Astrocyte (in vitro differentiated cells and primary cell): ENCODE results near the gene MYO6. TPM values are rescaled to one million over a fixed set of nuclear protein-coding genes. Genes with fewer than 3 reads are reported as not detected.

Experiments
- DNase-seq: peaks from one replicate; pipeline ENCODE4 v3.0.0-alpha.2; 2010; ENCODE audit warnings: low read depth
- FAIRE-seq: peaks from 2 replicates; lab custom pipeline; 2011; peaks lifted over from hg19 to GRCh38; lab: Jason Lieb, UNC
- H2AFZ ChIP-seq: 2 replicates; pipeline ENCODE4 v1.6.0; 2012; ENCODE audit warnings: low read depth, low read length, inconsistent platforms
- H3K27ac ChIP-seq: 2 replicates; pipeline ENCODE4 v1.5.1; 2011; ENCODE audit warnings: low read depth, low read length, inconsistent platforms
- H3K27me3 ChIP-seq: 2 replicates; pipeline ENCODE4 v1.6.0; 2011; ENCODE audit warnings: low read length, inconsistent platforms; ENCODE audit not compliant: insufficient read depth
- H3K36me3 ChIP-seq: 2 replicates; pipeline ENCODE4 v1.5.1; 2011; ENCODE audit warnings: low read length, inconsistent platforms; ENCODE audit not compliant: insufficient read depth
- H3K4me1 ChIP-seq: 2 replicates; pipeline ENCODE4 v1.5.1; 2011; ENCODE audit warnings: low read length, inconsistent platforms; ENCODE audit not compliant: insufficient read depth
- H3K4me2 ChIP-seq: 2 replicates; pipeline ENCODE4 v1.6.0; 2012; ENCODE audit warnings: low read length, inconsistent platforms
- H3K4me3 ChIP-seq: 2 replicates; pipeline ENCODE4 v1.5.1; 2011; ENCODE audit warnings: low read depth, mild to moderate bottlenecking, low read length, inconsistent platforms; ENCODE audit not compliant: insufficient read depth
- H3K79me2 ChIP-seq: 2 replicates; pipeline ENCODE4 v1.6.0; 2012; ENCODE audit warnings: mild to moderate bottlenecking, low read length, inconsistent platforms; ENCODE audit not compliant: insufficient read depth
- H3K9ac ChIP-seq: 2 replicates; pipeline ENCODE4 v1.6.0; 2012; ENCODE audit warnings: mild to moderate bottlenecking, low read length, inconsistent platforms
- H3K9me3 ChIP-seq: 2 replicates; pipeline ENCODE4 v1.5.1; 2012; ENCODE audit warnings: low read depth, mild to moderate bottlenecking, low read length, inconsistent platforms; ENCODE audit not compliant: insufficient read depth
- H4K20me1 ChIP-seq: 2 replicates; pipeline ENCODE4 v1.6.0; 2012; ENCODE audit warnings: low read length, inconsistent platforms; ENCODE audit not compliant: insufficient read depth
- H3K27ac Mint-ChIP-seq: one replicate; pipeline ENCODE4 v1.8.0; 2021; ENCODE audit warnings: mild to moderate bottlenecking, mixed read lengths; ENCODE audit not compliant: unreplicated experiment
- H3K27me3 Mint-ChIP-seq: one replicate; pipeline ENCODE4 v1.8.0; 2021; ENCODE audit warnings: low read depth, mixed read lengths; ENCODE audit not compliant: unreplicated experiment
- H3K36me3 Mint-ChIP-seq: one replicate; pipeline ENCODE4 v1.8.0; 2021; ENCODE audit warnings: low read depth, mixed read lengths; ENCODE audit not compliant: unreplicated experiment
- H3K4me1 Mint-ChIP-seq: one replicate; pipeline ENCODE4 v1.8.0; 2021; ENCODE audit warnings: low read depth, mixed read lengths; ENCODE audit not compliant: unreplicated experiment
- H3K4me3 Mint-ChIP-seq: one replicate; pipeline ENCODE4 v1.8.0; 2021; ENCODE audit warnings: mild to moderate bottlenecking, moderate library complexity, mixed read lengths; ENCODE audit not compliant: unreplicated experiment
- H3K9me3 Mint-ChIP-seq: one replicate; pipeline ENCODE4 v1.8.0; 2021; ENCODE audit warnings: mild to moderate bottlenecking, mixed read lengths; ENCODE audit not compliant: unreplicated experiment
- CTCF ChIP-seq: IDR thresholded peaks from 2 replicates; pipeline ENCODE4 v1.5.1; 2011; ENCODE audit warnings: low read depth, mild to moderate bottlenecking, inconsistent platforms, low read length, moderate library complexity; ENCODE audit not compliant: insufficient read depth
- EZH2 ChIP-seq: IDR thresholded peaks from 2 replicates; pipeline ENCODE4 v1.6.1; 2012; ENCODE audit warnings: mild to moderate bottlenecking, low read length, inconsistent platforms; ENCODE audit not compliant: insufficient read depth
- total RNA-seq: library from RNA; stranded (reverse); gene quantifications from 2 replicates; pipeline ENCODE4 v1.2.1, GENCODE V29; 2021

The MYO6 gene
- total RNA-seq, 1 donor from 2014 or later = 33.1 TPM

GRCh38 chr6:75850026-75850833 is 101.2 kb downstream of the MYO6 start:
- Mint-ChIP-seq H3K4me3 (no peak overlapping the region), H3K27ac (peak overlapping the region; percentile 3), H3K36me3 (peaks cover 2% of the 10 kb centered on the region), H3K27me3 (no peaks in the 10 kb centered on the region), H3K4me1 (peaks cover 16% of the 10 kb centered on the region), H3K9me3 (no peaks in the 10 kb centered on the region)
- H3K4me1 ChIP-seq = peaks cover 10% of the 10 kb centered on the region
- H3K9me3 ChIP-seq = no peaks in the 10 kb centered on the region
- no peaks in the 10 kb centered on the region for H4K20me1 ChIP-seq
- no peak overlapping the region for H3K27ac ChIP-seq
- H2AFZ ChIP-seq = no peak overlapping the region
- H3K4me3 ChIP-seq = no peak overlapping the region
- no peaks in the 10 kb centered on the region for H3K79me2 ChIP-seq
- peak overlapping the region; percentile 58 for H3K4me2 ChIP-seq
- TF ChIP-seq EZH2 (no peak), CTCF (no peak)
- H3K36me3 ChIP-seq = no peaks in the 10 kb centered on the region
- no peak for FAIRE-seq
- no peak for DNase-seq
- H3K27me3 ChIP-seq = no peaks in the 10 kb centered on the region
- no peak overlapping the region for H3K9ac ChIP-seq

- H2AFZ ChIP-seq = no peak overlapping the region
- H3K4me3 ChIP-seq = no peak overlapping the region
- H4K20me1 ChIP-seq = no peaks in the 10 kb centered on the region
- Mint-ChIP-seq H3K9me3 (no peaks in the 10 kb centered on the region), H3K4me3 (no peak overlapping the region), H3K36me3 (peaks cover 2% of the 10 kb centered on the region), H3K27ac (no peak overlapping the region), H3K4me1 (peaks cover 16% of the 10 kb centered on the region), H3K27me3 (no peaks in the 10 kb centered on the region)
- H3K9ac ChIP-seq = no peak overlapping the region
- H3K27ac ChIP-seq = no peak overlapping the region
- H3K4me1 ChIP-seq = peaks cover 10% of the 10 kb centered on the region
- H3K79me2 ChIP-seq = no peaks in the 10 kb centered on the region
- H3K27me3 ChIP-seq = no peaks in the 10 kb centered on the region
- H3K9me3 ChIP-seq = no peaks in the 10 kb centered on the region
- TF ChIP-seq CTCF (no peak), EZH2 (no peak)
- H3K36me3 ChIP-seq = no peaks in the 10 kb centered on the region
- peak; percentile 14 for DNase-seq
- peak overlapping the region; percentile 47 for H3K4me2 ChIP-seq
- peak; percentile 52 for FAIRE-seq
Observed at GRCh38 chr6:75852721-75853120, 103.7 kb downstream of the MYO6 start.

GRCh38 chr6:75853806-75854205 is 104.8 kb downstream of the MYO6 start:
- no peaks in the 10 kb centered on the region for H3K36me3 ChIP-seq
- no peak overlapping the region for H3K4me2 ChIP-seq
- H2AFZ ChIP-seq = no peak overlapping the region
- no peak overlapping the region for H3K4me3 ChIP-seq
- H3K4me1 ChIP-seq = peaks cover 10% of the 10 kb centered on the region
- FAIRE-seq = no peak
- Mint-ChIP-seq H3K36me3 (peaks cover 2% of the 10 kb centered on the region), H3K27me3 (no peaks in the 10 kb centered on the region), H3K9me3 (no peaks in the 10 kb centered on the region), H3K4me1 (peaks cover 16% of the 10 kb centered on the region), H3K27ac (no peak overlapping the region), H3K4me3 (no peak overlapping the region)
- H3K9me3 ChIP-seq = no peaks in the 10 kb centered on the region
- H3K79me2 ChIP-seq = no peaks in the 10 kb centered on the region
- no peak overlapping the region for H3K27ac ChIP-seq
- H3K27me3 ChIP-seq = no peaks in the 10 kb centered on the region
- no peaks in the 10 kb centered on the region for H4K20me1 ChIP-seq
- TF ChIP-seq EZH2 (no peak), CTCF (no peak)
- H3K9ac ChIP-seq = no peak overlapping the region
- DNase-seq = no peak
